Right lobe of liver (tissue), 6 donors: ENCODE measurements around the gene SAP130. TPM values are rescaled to one million over a fixed set of nuclear protein-coding genes. Genes with fewer than 3 reads are reported as not detected.

ENCODE experiments used
- ATAC-seq, 4 donors: fragments of 200-7000 bp; cut with Tn5 transposase; one replicate each; pipeline ENCODE4 v1.9.1; 2020; ENCODE audit warnings: mild to moderate bottlenecking in 4 of 4, moderate library complexity in 4 of 4
- DNase-seq, 3 donors: peaks; one replicate each; pipeline ENCODE4 v3.0.0-alpha.2; 2020
- H3K27ac ChIP-seq, 3 donors: fragments of 200-600 bp; one replicate each; pipeline ENCODE4 v1.8.0; 2022
- H3K27me3 ChIP-seq, 2 donors: fragments of 200-600 bp; one replicate each; pipeline ENCODE4 v1.8.0; 2022
- H3K36me3 ChIP-seq, 4 donors: fragments of 200-600 bp; sonication (generic) in 1 of 4; one replicate each; pipeline versions ENCODE4 v1.5.1 to v1.8.0; 2017 to 2022; ENCODE audit warnings: control low read depth in 1 of 4
- H3K4me1 ChIP-seq, 4 donors: fragments of 200-600 bp; sonication (generic) in 1 of 4; one replicate each; pipeline versions ENCODE4 v1.5.1 to v1.8.0; 2017 to 2022; ENCODE audit warnings: control low read depth in 1 of 4
- H3K4me3 ChIP-seq, 3 donors: fragments of 200-600 bp; one replicate each; pipeline ENCODE4 v1.8.0; 2022
- H3K9me3 ChIP-seq, 4 donors: fragments of 200-600 bp; sonication (generic) in 1 of 4; one replicate each; pipeline versions ENCODE4 v1.5.1 to v1.8.0; 2017 to 2022; ENCODE audit warnings: control low read depth in 1 of 4
- POLR2A ChIP-seq: fragments of 450-650 bp; IDR thresholded peaks from one replicate; pipeline ENCODE4 v1.6.1; 2017; ENCODE audit warnings: antibody characterized with exemption, mild to moderate bottlenecking
- WGBS: methylation state at CpG from one replicate; pipeline ENCODE4 v1.1.6; 2018; ENCODE audit warnings: low coverage, low lambda C conversion rate; ENCODE audit not compliant: insufficient coverage; ENCODE audit errors: missing lambda C conversion rate; 5-methylcytosine and 5-hydroxymethylcytosine counted together
- intact Hi-C, 2 donors: fragments of 100-400 bp; cut with DNase I; formaldehyde crosslinking; loops; one replicate each; pipeline versions ENCODE4 v1.11.2 to v1.14.1; 2022
- total RNA-seq, 6 experiments: library from RNA; depleted of rRNA in 2 of 6; stranded (reverse); fragments of >200 nt in 2 of 6; fragmentation: NEBNext Ultra II Directional in 3 of 6; extraction: Animal tissue kit (Norgen Biotek cat#: 25700) in 3 of 6; gene quantifications; one replicate each; pipeline versions ENCODE4 v1.1.0 to v1.2.4, GENCODE V29; 2016 to 2023
- TF ChIP-seq, protein P1 (sequence below), 4 donors: fragments of 200-600 bp in 3 of 4; fragments of 450-650 bp in 1 of 4; IDR thresholded peaks; one replicate each; pipeline versions ENCODE4 v1.5.1 to v1.8.0; 2016 to 2022; ENCODE audit warnings: antibody characterized with exemption in 4 of 4, mild to moderate bottlenecking in 2 of 4
- donor health status: DM: no; HTN: yes; CAD: no.
- donor health status: DM: no; HTN: no; CAD: no.
- donor health status: DM: no; HTN: no; CAD: no.
- donor health status: DM: no; HTN: yes; CAD: no.
- donor health status: DM: no; HTN: yes; CAD: no.

Gene SAP130
- total RNA-seq, 6 experiments from 2014 or later, result 5.0 to 11.5 (median 9.1) TPM

DNA sequence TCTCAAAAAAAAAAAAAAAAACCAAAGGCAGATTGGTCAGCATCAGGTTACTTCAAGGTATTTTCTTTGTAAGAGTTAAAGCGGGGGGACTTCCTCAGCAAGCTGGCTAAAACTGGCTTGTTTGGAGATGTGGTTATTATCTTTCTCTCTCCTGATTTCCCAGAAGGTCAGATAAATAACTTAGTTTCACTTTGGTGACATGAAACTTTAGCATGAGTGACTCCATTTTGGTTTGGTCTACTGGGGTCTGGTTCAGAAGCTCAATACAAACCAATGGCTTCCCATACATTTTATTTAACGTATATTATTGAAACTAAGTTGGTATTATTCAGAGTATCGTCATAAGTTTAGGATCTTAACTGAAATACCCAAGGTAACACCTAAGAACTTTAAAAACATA lies 100.5 kb downstream of the SAP130 start:
- no peak overlapping the region for H3K4me3 ChIP-seq
- no peak for ATAC-seq
- TF ChIP-seq POLR2A, result no peak
- TF ChIP-seq, protein P1, sequence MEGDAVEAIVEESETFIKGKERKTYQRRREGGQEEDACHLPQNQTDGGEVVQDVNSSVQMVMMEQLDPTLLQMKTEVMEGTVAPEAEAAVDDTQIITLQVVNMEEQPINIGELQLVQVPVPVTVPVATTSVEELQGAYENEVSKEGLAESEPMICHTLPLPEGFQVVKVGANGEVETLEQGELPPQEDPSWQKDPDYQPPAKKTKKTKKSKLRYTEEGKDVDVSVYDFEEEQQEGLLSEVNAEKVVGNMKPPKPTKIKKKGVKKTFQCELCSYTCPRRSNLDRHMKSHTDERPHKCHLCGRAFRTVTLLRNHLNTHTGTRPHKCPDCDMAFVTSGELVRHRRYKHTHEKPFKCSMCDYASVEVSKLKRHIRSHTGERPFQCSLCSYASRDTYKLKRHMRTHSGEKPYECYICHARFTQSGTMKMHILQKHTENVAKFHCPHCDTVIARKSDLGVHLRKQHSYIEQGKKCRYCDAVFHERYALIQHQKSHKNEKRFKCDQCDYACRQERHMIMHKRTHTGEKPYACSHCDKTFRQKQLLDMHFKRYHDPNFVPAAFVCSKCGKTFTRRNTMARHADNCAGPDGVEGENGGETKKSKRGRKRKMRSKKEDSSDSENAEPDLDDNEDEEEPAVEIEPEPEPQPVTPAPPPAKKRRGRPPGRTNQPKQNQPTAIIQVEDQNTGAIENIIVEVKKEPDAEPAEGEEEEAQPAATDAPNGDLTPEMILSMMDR (IDR thresholded peaks at IDR 0.05), result no peak
- H3K27ac ChIP-seq, result no peak overlapping the region
- no peaks in the 10 kb centered on the region for H3K4me1 ChIP-seq
- H3K9me3 ChIP-seq, result no peaks in the 10 kb centered on the region
- no peak for DNase-seq
- intact Hi-C loops, result no loop called here
- WGBS, result 91% methylated on average over 3 of the region's 3 CpGs
- no peaks in the 10 kb centered on the region for H3K27me3 ChIP-seq
- no peaks in the 10 kb centered on the region for H3K36me3 ChIP-seq

DNA sequence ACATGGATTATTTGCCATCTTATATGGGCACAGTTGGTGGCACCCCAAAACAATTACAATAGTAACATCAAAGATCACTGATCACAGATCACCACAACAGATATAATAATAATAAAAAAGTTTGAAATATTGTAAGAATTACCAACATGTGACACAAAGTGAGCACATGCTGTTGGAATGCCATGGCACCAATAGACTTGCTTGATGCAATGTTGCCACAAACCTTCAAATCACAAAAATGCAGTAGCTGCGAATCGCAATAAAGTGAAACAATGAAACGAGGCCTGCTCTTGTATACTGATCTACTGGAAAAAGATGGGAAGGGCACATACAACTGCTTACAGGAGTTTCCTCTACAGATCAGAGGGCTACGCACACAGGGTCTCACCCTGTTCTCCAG lies 109.9 kb downstream of the SAP130 start:
- Histone ChIP-seq H3K36me3 (no peaks in the 10 kb centered on the region), H3K27me3 (no peaks in the 10 kb centered on the region), H3K4me1 (no peaks in the 10 kb centered on the region), H3K27ac (no peak overlapping the region), H3K9me3 (no peaks in the 10 kb centered on the region), H3K4me3 (no peak overlapping the region)
- no peak for TF ChIP-seq POLR2A
- TF ChIP-seq, protein P1 (IDR thresholded peaks at IDR 0.05), result no peak
- intact Hi-C loops, result no loop called here
- ATAC-seq (no peak), DNase-seq (no peak)
- 92% methylated on average over 3 of the region's 4 CpGs for WGBS

DNA sequence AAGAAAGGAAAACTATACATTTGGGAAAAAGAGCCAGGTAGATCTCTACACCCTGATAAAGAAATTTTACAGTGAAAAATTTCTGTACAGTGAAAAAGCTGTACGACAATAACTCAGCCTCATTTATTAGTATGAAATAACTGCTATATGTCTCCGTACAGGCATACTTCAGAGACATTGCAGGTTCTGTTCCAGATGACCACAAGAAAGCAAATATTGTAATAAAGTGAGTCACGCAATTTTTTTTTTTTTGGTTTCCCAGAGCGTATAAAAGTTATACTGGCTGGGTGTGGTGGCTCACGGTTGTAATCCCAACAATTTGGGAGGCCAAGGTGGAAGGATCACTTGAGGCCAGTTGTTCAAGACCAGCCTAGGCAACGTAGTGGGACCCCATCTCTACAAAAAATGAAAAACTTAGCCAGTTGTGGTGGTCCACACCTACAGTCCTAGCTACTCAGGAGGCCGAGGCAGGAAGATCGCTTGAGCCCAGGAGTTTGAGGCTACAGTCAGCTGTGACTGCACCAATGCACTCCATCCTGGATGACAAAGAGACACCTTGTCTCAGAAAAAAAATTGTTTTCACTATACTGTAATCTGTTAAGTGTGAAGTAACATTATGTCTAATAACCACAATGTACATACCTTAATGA lies 113.9 kb downstream of the SAP130 start:
- Histone ChIP-seq H3K27ac (no peak overlapping the region), H3K27me3 (no peaks in the 10 kb centered on the region), H3K9me3 (no peaks in the 10 kb centered on the region), H3K4me3 (no peak overlapping the region), H3K36me3 (no peaks in the 10 kb centered on the region), H3K4me1 (no peaks in the 10 kb centered on the region)
- no peak for ATAC-seq
- 89% methylated on average over 8 of the region's 8 CpGs for WGBS
- intact Hi-C loops, result no loop called here
- TF ChIP-seq POLR2A, result no peak
- TF ChIP-seq, protein P1 (IDR thresholded peaks at IDR 0.05), result no peak
- no peak for DNase-seq

DNA sequence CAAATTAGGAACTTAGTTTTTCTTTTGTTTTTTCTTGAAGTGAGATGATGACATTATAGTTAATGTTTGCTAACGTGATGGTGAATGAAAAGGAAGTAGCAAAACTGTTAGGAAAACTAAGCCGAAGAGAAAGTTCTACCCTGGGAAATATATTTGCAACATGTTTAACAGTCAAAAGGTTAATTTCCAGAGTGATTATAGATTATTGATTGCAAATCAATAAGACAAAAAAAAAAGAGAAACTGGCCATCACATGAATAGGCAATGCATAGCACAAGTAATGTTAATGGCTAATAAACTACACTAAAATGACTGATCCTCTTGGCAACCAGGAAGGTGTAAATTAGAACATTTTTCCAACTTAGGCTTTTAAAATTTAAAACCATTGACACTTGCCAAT lies 116.1 kb downstream of the SAP130 start:
- no peaks in the 10 kb centered on the region for H3K36me3 ChIP-seq
- 59% methylated on average over 2 of the region's 2 CpGs for WGBS
- H3K4me1 ChIP-seq, result no peaks in the 10 kb centered on the region
- intact Hi-C loops, result no loop called here
- ATAC-seq (no peak), DNase-seq (no peak)
- no peak overlapping the region for H3K27ac ChIP-seq
- TF ChIP-seq POLR2A, result no peak
- TF ChIP-seq, protein P1 (IDR thresholded peaks at IDR 0.05), result no peak
- H3K27me3 ChIP-seq, result no peaks in the 10 kb centered on the region
- no peak overlapping the region for H3K4me3 ChIP-seq
- H3K9me3 ChIP-seq, result no peaks in the 10 kb centered on the region
